ENCODE results near the gene JAKMIP2. TPM values are rescaled to one million over a fixed set of nuclear protein-coding genes. Genes with fewer than 3 reads are reported as not detected.
"Not testable (repeated sequence)": the region's sequence is repeated elsewhere in the genome, so short reads cannot be mapped to it uniquely, and the experiment has no call there.

Gene JAKMIP2
- total RNA-seq, 4 donors from 2014 or later, result 2.1 TPM; not detected in 2

DNA sequence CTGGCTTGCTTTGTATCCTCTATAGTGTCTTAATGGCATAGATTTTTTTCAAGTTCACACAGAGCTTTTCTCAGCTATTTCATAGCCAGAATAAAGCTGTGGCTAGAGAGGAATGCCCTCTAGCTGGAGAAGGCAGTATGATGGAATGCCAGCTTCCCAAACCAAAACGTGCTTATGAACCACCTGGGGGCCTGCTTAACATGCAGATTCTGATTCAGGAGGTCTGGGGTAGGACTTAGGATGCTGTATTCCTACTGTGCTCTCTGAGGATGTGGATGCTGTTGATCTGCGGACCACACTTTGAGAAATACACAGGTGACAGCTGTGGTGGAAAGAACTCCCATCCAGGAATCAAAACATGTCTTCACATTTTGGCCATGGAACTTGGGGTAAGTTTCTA lies 222.8 kb downstream of the JAKMIP2 start:
- H3K9me3 ChIP-seq, result no peaks in the 10 kb centered on the region
- TF ChIP-seq, protein P1, sequence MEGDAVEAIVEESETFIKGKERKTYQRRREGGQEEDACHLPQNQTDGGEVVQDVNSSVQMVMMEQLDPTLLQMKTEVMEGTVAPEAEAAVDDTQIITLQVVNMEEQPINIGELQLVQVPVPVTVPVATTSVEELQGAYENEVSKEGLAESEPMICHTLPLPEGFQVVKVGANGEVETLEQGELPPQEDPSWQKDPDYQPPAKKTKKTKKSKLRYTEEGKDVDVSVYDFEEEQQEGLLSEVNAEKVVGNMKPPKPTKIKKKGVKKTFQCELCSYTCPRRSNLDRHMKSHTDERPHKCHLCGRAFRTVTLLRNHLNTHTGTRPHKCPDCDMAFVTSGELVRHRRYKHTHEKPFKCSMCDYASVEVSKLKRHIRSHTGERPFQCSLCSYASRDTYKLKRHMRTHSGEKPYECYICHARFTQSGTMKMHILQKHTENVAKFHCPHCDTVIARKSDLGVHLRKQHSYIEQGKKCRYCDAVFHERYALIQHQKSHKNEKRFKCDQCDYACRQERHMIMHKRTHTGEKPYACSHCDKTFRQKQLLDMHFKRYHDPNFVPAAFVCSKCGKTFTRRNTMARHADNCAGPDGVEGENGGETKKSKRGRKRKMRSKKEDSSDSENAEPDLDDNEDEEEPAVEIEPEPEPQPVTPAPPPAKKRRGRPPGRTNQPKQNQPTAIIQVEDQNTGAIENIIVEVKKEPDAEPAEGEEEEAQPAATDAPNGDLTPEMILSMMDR (IDR thresholded peaks at IDR 0.05), result no peak
- TF ChIP-seq POLR2A (IDR thresholded peaks at IDR 0.05), result no peak
- no peaks in the 10 kb centered on the region for H3K36me3 ChIP-seq
- H3K27ac ChIP-seq, result no peak overlapping the region
- H3K27me3 ChIP-seq, result no peaks in the 10 kb centered on the region
- no peak for DNase-seq
- H3K4me3 ChIP-seq, result no peak overlapping the region
- peaks cover 0 to 13% (median 0%) of the 10 kb centered on the region in 4 donors for H3K4me1 ChIP-seq

DNA sequence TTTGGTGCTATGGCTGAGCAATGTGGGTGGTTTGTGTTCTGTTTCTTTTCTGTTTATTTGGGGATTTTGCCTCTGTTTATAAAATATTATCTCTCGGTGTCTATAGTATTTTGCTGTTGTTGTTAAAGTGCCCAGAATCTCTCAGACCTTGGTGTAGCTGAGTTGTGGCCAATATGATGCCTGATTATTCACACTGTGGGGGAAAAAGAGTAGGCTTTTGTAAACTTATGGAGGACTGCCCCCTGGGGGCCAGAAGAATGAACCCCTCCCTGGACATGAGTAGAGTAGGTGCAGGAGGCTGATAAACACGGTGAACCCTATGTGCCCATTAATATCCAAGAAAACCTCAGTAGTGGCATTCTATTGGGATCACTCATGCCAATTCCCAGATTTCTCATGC lies 223.7 kb downstream of the JAKMIP2 start:
- Histone ChIP-seq H3K36me3 (no peaks in the 10 kb centered on the region), H3K4me3 (no peak overlapping the region), H3K27me3 (no peaks in the 10 kb centered on the region), H3K27ac (peak overlapping the region in 1 of 4 donors; percentile 39), H3K4me1 (peaks cover 0 to 17% (median 0%) of the 10 kb centered on the region in 4 donors), H3K9me3 (no peaks in the 10 kb centered on the region)
- TF ChIP-seq, protein P1 (IDR thresholded peaks at IDR 0.05), result peak in 5 of 6 experiments; percentile 9 to 44 (median 32)
- TF ChIP-seq POLR2A (IDR thresholded peaks at IDR 0.05), result no peak
- DNase-seq, result no peak

DNA sequence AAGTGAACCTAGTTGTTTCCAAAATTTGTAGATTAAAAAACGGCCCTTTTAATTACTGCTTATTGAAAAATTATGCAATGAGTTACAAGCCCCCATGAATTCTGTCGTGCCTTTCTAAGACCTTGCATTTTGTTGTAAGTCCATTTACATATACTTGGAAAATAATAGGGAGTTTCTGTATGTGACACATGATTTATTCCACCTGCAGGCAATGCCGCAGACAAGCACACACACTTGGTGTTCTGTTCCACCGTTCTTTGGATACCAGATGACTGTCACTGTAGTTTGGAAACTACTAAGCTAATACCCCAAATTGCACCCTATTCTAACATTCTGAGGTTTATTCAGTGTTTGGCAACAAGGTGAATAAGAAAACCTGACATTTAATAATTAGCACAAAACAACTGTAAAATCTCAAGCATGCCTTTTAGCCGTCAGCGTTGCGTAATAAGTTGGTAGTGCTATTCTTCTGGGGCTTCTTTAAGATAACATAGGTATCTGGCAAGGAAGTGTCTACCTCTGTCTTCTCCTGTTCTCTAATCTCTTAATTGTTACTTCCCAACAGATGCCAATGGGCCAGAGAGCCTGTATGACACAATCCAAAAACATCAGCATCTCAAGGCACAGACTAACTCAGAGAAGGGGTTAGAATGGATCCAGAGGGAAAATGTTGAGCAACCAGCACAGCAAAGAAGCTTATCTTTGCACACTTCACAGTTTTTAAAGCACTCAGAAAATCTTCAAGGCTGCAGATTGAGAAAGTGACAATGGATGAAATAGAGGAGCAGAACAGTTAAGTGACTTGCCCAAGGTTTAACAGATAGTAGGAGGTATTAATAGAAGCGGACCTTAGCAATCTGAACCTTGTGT lies 224.4 kb downstream of the JAKMIP2 start:
- no peak for DNase-seq

DNA sequence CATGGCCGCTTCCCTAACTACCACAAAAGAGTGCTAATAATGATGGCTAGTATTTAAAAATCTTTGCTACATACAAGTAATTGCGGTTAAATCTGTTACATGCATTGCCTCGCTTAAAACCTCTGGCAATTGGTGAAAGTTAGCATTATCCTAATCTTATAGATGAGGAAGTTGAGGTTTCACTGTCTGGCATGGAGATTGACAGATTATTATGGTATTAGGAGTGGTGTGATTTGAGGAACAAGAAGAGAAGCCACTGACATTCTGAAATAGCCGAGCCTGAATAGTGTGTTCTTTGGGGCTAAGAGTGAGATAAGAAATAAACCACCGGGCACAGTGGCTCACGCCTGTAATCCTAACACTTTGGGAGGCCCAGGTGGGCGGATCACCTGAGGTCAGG lies 227.4 kb downstream of the JAKMIP2 start:
- no peaks in the 10 kb centered on the region for H3K27me3 ChIP-seq
- peaks cover 0 to 17% (median 0%) of the 10 kb centered on the region in 4 donors for H3K4me1 ChIP-seq
- no peaks in the 10 kb centered on the region for H3K9me3 ChIP-seq
- DNase-seq, result no peak
- no peak for TF ChIP-seq POLR2A (IDR thresholded peaks at IDR 0.05)
- TF ChIP-seq, protein P1 (IDR thresholded peaks at IDR 0.05), result no peak
- H3K4me3 ChIP-seq, result no peak overlapping the region
- H3K27ac ChIP-seq, result peak overlapping the region in 3 of 4 donors; percentile 16 to 85 (median 55)
- H3K36me3 ChIP-seq, result no peaks in the 10 kb centered on the region

More for the DNA sequence above, 224.4 kb downstream of the JAKMIP2 start:
- H3K27ac ChIP-seq, result peak overlapping the region in 1 of 4 donors; percentile 39
- H3K27me3 ChIP-seq, result no peaks in the 10 kb centered on the region
- no peaks in the 10 kb centered on the region for H3K36me3 ChIP-seq
- H3K4me1 ChIP-seq, result peaks cover 0 to 17% (median 0%) of the 10 kb centered on the region in 4 donors
- H3K9me3 ChIP-seq, result no peaks in the 10 kb centered on the region
- H3K4me3 ChIP-seq, result no peak overlapping the region
- TF ChIP-seq, protein P1 (IDR thresholded peaks at IDR 0.05), result no peak
- no peak for TF ChIP-seq POLR2A (IDR thresholded peaks at IDR 0.05)

DNA sequence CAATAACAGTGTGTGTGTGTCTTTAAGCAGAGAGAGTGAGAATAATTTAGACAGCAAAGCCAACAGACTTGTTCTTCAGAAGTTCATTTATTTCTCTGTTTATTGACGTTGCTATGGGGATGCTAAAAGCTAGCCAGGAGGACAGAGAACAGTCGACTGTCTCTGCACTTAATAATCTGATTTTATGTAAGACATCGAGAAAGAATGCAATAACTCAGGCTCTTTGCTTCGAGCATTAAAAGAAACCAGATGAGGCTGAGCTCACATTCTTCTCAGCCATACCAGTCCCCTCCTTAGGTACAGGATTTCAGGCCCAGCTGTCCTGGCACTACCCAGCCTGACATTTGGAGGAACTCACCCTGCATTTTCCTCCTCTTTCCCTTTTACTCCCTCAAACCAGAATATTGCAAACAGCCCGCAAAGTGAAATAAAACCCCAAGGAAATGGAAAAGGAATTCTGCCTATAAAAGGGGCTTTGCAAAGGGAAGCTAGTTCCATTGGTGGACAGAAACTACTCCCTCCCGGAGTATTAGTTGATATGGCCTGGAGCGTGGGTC lies 228.2 kb downstream of the JAKMIP2 start:
- Histone ChIP-seq H3K4me3 (peak overlapping the region in 1 of 4 donors; percentile 3), H3K27ac (peak overlapping the region; percentile 4 to 85 (median 52)), H3K27me3 (no peaks in the 10 kb centered on the region), H3K4me1 (peaks cover 0 to 17% (median 0%) of the 10 kb centered on the region in 4 donors), H3K36me3 (no peaks in the 10 kb centered on the region), H3K9me3 (no peaks in the 10 kb centered on the region)
- DNase-seq, result no peak
- TF ChIP-seq, protein P1 (IDR thresholded peaks at IDR 0.05), result no peak
- TF ChIP-seq POLR2A (IDR thresholded peaks at IDR 0.05), result no peak

DNA sequence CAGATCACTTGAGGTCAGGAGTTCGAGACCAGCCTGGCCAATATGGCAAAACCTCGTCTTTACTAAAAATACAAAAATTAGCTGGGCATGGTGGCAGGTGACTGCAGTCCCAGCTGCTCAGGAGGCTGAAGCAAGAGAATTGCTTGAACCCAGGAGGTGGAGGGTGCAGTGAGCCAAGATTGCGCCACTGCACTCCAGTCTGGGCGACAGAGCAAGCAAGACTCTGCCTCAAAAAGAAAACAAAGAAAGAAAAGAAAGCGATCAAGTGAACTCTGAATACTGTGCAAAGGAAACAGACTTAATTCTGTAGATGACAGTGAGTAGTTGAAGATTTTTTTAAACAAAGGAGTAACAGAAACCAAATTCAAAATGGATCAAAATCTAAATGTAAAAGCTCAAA lies 228.7 kb downstream of the JAKMIP2 start:
- H3K4me3 ChIP-seq, H3K27me3 ChIP-seq, H3K9me3 ChIP-seq, H3K36me3 ChIP-seq, DNase-seq: not testable (repeated sequence)
- Histone ChIP-seq H3K27ac (peak overlapping the region; percentile 50 to 85 (median 54)), H3K4me1 (peaks cover 0 to 17% (median 0%) of the 10 kb centered on the region in 4 donors)

All from Peyer's patch (tissue), 4 donors.